Spinal cord (tissue), 10 donors: ENCODE results near the gene HPSE2. TPM values are rescaled to one million over a fixed set of nuclear protein-coding genes. Genes with fewer than 3 reads are reported as not detected.

Experiments used
- DNase-seq, 6 donors: peaks; one replicate each; pipeline versions ENCODE4 v3.0.0 to v3.0.0-alpha.2; 2013 to 2015; ENCODE audit warnings: low spot score in 6 of 6, low read depth in 4 of 6
- H3K27ac ChIP-seq: one replicate; pipeline ENCODE4 v1.5.1; 2013; ENCODE audit warnings: low read depth, low read length, control low read depth
- H3K27me3 ChIP-seq: one replicate; pipeline ENCODE4 v1.6.1; 2013; ENCODE audit warnings: low read length; ENCODE audit not compliant: control insufficient read depth, insufficient read depth
- H3K36me3 ChIP-seq: one replicate; pipeline ENCODE4 v1.6.1; 2013; ENCODE audit warnings: low read length; ENCODE audit not compliant: control insufficient read depth, insufficient read depth
- H3K4me1 ChIP-seq: one replicate; pipeline ENCODE4 v1.6.1; 2013; ENCODE audit warnings: low read length; ENCODE audit not compliant: control insufficient read depth, insufficient read depth
- H3K4me3 ChIP-seq: one replicate; pipeline ENCODE4 v1.5.1; 2013; ENCODE audit warnings: low read depth, low read length, control low read depth
- H3K9me3 ChIP-seq: one replicate; pipeline ENCODE4 v1.6.1; 2013; ENCODE audit warnings: low read length; ENCODE audit not compliant: control insufficient read depth, insufficient read depth
- WGBS: methylation state at CpG from one replicate; pipeline ENCODE4 v1.1.5; 2013; ENCODE audit warnings: missing lambda C conversion rate; ENCODE audit not compliant: insufficient coverage; 5-methylcytosine and 5-hydroxymethylcytosine counted together
- polyA plus RNA-seq, 2 donors: library from polyadenylated mRNA; unstranded; fragments of 120-200 nt; gene quantifications; one replicate each; pipeline ENCODE4 v1.2.1, GENCODE V29; 2013; ENCODE audit not compliant: insufficient read length in 2 of 2
- total RNA-seq, 2 donors: library from RNA; depleted of rRNA in 1 of 2; stranded (reverse); fragments of 120-200 nt in 1 of 2; fragments of >200 nt in 1 of 2; gene quantifications; one replicate each; pipeline versions ENCODE4 v1.2.3 to v1.2.4, GENCODE V29; 2013 to 2014
- donor health status: healthy.

The HPSE2 gene
- total and polyA plus RNA-seq, 4 donors = 0.28 to 1.1 (median 0.93) TPM

- H3K9me3 ChIP-seq = no peaks in the 10 kb centered on the region
- H3K4me1 ChIP-seq = no peaks in the 10 kb centered on the region
- no peaks in the 10 kb centered on the region for H3K36me3 ChIP-seq
- no peaks in the 10 kb centered on the region for H3K27me3 ChIP-seq
- DNase-seq = no peak
- no peak overlapping the region for H3K4me3 ChIP-seq
- WGBS = no CpG with 5 or more reads among the region's 1 CpG
- no peak overlapping the region for H3K27ac ChIP-seq
These were observed 343.1 kb downstream of the HPSE2 start for GRCh38 chr10:98892523-98892922.

- 93% methylated on average over 1 of the region's 1 CpG for WGBS
- H3K36me3 ChIP-seq = no peaks in the 10 kb centered on the region
- no peaks in the 10 kb centered on the region for H3K27me3 ChIP-seq
- DNase-seq = no peak
- H3K9me3 ChIP-seq = no peaks in the 10 kb centered on the region
- H3K27ac ChIP-seq = no peak overlapping the region
- no peak overlapping the region for H3K4me3 ChIP-seq
- H3K4me1 ChIP-seq = no peaks in the 10 kb centered on the region
These were observed 349.0 kb downstream of the HPSE2 start for GRCh38 chr10:98886686-98887085.

GRCh38 chr10:98885378-98885777 lies 350.3 kb downstream of the HPSE2 start:
- Histone ChIP-seq H3K4me3 (no peak overlapping the region), H3K27ac (no peak overlapping the region), H3K36me3 (no peaks in the 10 kb centered on the region), H3K4me1 (no peaks in the 10 kb centered on the region), H3K27me3 (no peaks in the 10 kb centered on the region), H3K9me3 (no peaks in the 10 kb centered on the region)
- no peak for DNase-seq

GRCh38 chr10:98881789-98882188 lies 353.9 kb downstream of the HPSE2 start:
- H3K9me3 ChIP-seq = no peaks in the 10 kb centered on the region
- H3K27me3 ChIP-seq = no peaks in the 10 kb centered on the region
- H3K4me1 ChIP-seq = no peaks in the 10 kb centered on the region
- no peak overlapping the region for H3K27ac ChIP-seq
- H3K4me3 ChIP-seq = no peak overlapping the region
- WGBS = 100% methylated on average over 1 of the region's 1 CpG
- DNase-seq = no peak
- H3K36me3 ChIP-seq = no peaks in the 10 kb centered on the region

- Histone ChIP-seq H3K4me3 (no peak overlapping the region), H3K36me3 (no peaks in the 10 kb centered on the region), H3K4me1 (no peaks in the 10 kb centered on the region), H3K9me3 (no peaks in the 10 kb centered on the region), H3K27ac (no peak overlapping the region), H3K27me3 (no peaks in the 10 kb centered on the region)
- no peak for DNase-seq
- WGBS = 54% methylated on average over 1 of the region's 2 CpGs
These were observed 354.7 kb downstream of the HPSE2 start for GRCh38 chr10:98880971-98881370.

- H3K27me3 ChIP-seq = no peaks in the 10 kb centered on the region
- no CpG with 5 or more reads among the region's 2 CpGs for WGBS
- no peak overlapping the region for H3K4me3 ChIP-seq
- H3K27ac ChIP-seq = no peak overlapping the region
- no peaks in the 10 kb centered on the region for H3K36me3 ChIP-seq
- no peak for DNase-seq
- H3K4me1 ChIP-seq = no peaks in the 10 kb centered on the region
- no peaks in the 10 kb centered on the region for H3K9me3 ChIP-seq
These were observed 356.7 kb downstream of the HPSE2 start for GRCh38 chr10:98878921-98879320.

- Histone ChIP-seq H3K27ac (no peak overlapping the region), H3K27me3 (no peaks in the 10 kb centered on the region), H3K4me1 (no peaks in the 10 kb centered on the region), H3K4me3 (no peak overlapping the region), H3K9me3 (no peaks in the 10 kb centered on the region), H3K36me3 (no peaks in the 10 kb centered on the region)
- DNase-seq = no peak
- 38% methylated on average over 1 of the region's 2 CpGs for whole genome bisulfite sequencing
These were observed 357.2 kb downstream of the HPSE2 start for GRCh38 chr10:98878418-98878817.

- Histone ChIP-seq H3K4me1 (no peaks in the 10 kb centered on the region), H3K9me3 (no peaks in the 10 kb centered on the region), H3K27ac (no peak overlapping the region), H3K27me3 (no peaks in the 10 kb centered on the region), H3K4me3 (no peak overlapping the region), H3K36me3 (no peaks in the 10 kb centered on the region)
- DNase-seq = no peak
- 100% methylated on average over 2 of the region's 2 CpGs for WGBS
These were observed 373.7 kb downstream of the HPSE2 start for GRCh38 chr10:98861962-98862361.

GRCh38 chr10:98858525-98858924 lies 377.1 kb downstream of the HPSE2 start:
- H3K4me1 ChIP-seq = no peaks in the 10 kb centered on the region
- DNase-seq = no peak
- no peak overlapping the region for H3K4me3 ChIP-seq
- WGBS = no CpG with 5 or more reads among the region's 2 CpGs
- H3K27me3 ChIP-seq = no peaks in the 10 kb centered on the region
- H3K9me3 ChIP-seq = no peaks in the 10 kb centered on the region
- H3K36me3 ChIP-seq = no peaks in the 10 kb centered on the region
- H3K27ac ChIP-seq = no peak overlapping the region

- Histone ChIP-seq H3K4me1 (no peaks in the 10 kb centered on the region), H3K36me3 (no peaks in the 10 kb centered on the region), H3K27me3 (no peaks in the 10 kb centered on the region), H3K9me3 (no peaks in the 10 kb centered on the region), H3K4me3 (no peak overlapping the region), H3K27ac (no peak overlapping the region)
- WGBS = 66% methylated on average over 3 of the region's 3 CpGs
- peak in 1 of 6 donors; percentile 41 for DNase-seq
These were observed 380.1 kb downstream of the HPSE2 start for GRCh38 chr10:98855403-98856189.
